Right forelimb (tissue), 1 donor: ENCODE measurements around the gene SYNPO2.
"Not testable (repeated sequence)": the region's sequence is repeated elsewhere in the genome, so short reads cannot be mapped to it uniquely, and the experiment has no call there.

Source experiments
- DNase-seq: peaks from one replicate; pipeline ENCODE4 v3.0.0-alpha.2; 2018

The SYNPO2 gene

GRCh38 chr4:118888666-118889311 lies at the start of gene SYNPO2:
TSS of gene SYNPO2 (plus strand) at chr4:118888854. CDS start at chr4:118889037, 183 bp downstream.
- peak; percentile 73 for DNase-seq

- DNase-seq, result no peak
Observed at GRCh38 chr4:118839221-118839927, 49.3 kb upstream of the SYNPO2 start.

GRCh38 chr4:118842055-118842454 lies 46.6 kb upstream of the SYNPO2 start:
- no peak for DNase-seq

- no peak for DNase-seq
Observed at GRCh38 chr4:118843237-118843636, 45.4 kb upstream of the SYNPO2 start.

GRCh38 chr4:118845552-118846050 lies 43.1 kb upstream of the SYNPO2 start:
- no peak for DNase-seq

GRCh38 chr4:118846979-118847378 lies 41.7 kb upstream of the SYNPO2 start:
- no peak for DNase-seq

GRCh38 chr4:118848242-118848641 lies 40.4 kb upstream of the SYNPO2 start:
- no peak for DNase-seq

- no peak for DNase-seq
Observed at GRCh38 chr4:118848901-118849300, 39.8 kb upstream of the SYNPO2 start.

- no peak for DNase-seq
Observed at GRCh38 chr4:118849867-118850487, 38.7 kb upstream of the SYNPO2 start.

GRCh38 chr4:118850488-118851173 lies 38.0 kb upstream of the SYNPO2 start:
- DNase-seq, result no peak

- DNase-seq, result no peak
Observed at GRCh38 chr4:118857760-118858159, 30.9 kb upstream of the SYNPO2 start.

GRCh38 chr4:118858779-118859178 lies 29.9 kb upstream of the SYNPO2 start:
- DNase-seq, result no peak

- DNase-seq, result no peak
Observed at GRCh38 chr4:118865091-118865708, 23.5 kb upstream of the SYNPO2 start.

- DNase-seq, result no peak
Observed at GRCh38 chr4:118866442-118866841, 22.2 kb upstream of the SYNPO2 start.

- DNase-seq, result no peak
Observed at GRCh38 chr4:118867311-118868067, 21.2 kb upstream of the SYNPO2 start.

- no peak for DNase-seq
Observed at GRCh38 chr4:118869808-118870342, 18.8 kb upstream of the SYNPO2 start.

GRCh38 chr4:118872181-118872580 lies 16.5 kb upstream of the SYNPO2 start:
- no peak for DNase-seq

GRCh38 chr4:118877797-118878196 lies 10.9 kb upstream of the SYNPO2 start:
- no peak for DNase-seq

- DNase-seq, result not testable (repeated sequence)
Observed at GRCh38 chr4:118878507-118878906, 10.1 kb upstream of the SYNPO2 start.

- DNase-seq, result no peak
Observed at GRCh38 chr4:118879409-118879808, 9.2 kb upstream of the SYNPO2 start.

GRCh38 chr4:118881512-118882146 lies 7.0 kb upstream of the SYNPO2 start:
- DNase-seq, result no peak
